ENCODE data around the gene ZNF669. TPM values are rescaled to one million over a fixed set of nuclear protein-coding genes. Genes with fewer than 3 reads are reported as not detected.

The ZNF669 gene
- polyA plus RNA-seq, 3 donors, result 5.1 to 8.9 (median 8.9) TPM

- Mint-ChIP-seq H3K36me3 (no peaks in the 10 kb centered on the region), H3K4me3 (no peak overlapping the region), H3K4me1 (peaks cover 2% of the 10 kb centered on the region), H3K9me3 (peaks cover 4 to 17% (median 7%) of the 10 kb centered on the region in 7 donors), H3K27me3 (ENCODE audit: low read depth in 3 of 3) (peaks cover 2 to 8% (median 6%) of the 10 kb centered on the region in 3 donors), H3K27ac (no peak overlapping the region)
- no peak for TF ChIP-seq CTCF (IDR thresholded peaks at IDR 0.05)
- Histone ChIP-seq H3K27me3 (ENCODE audit: control insufficient read depth in 2 of 2, insufficient read depth in 2 of 2, low read length in 2 of 2) (no peaks in the 10 kb centered on the region), H2AFZ (ENCODE audit: insufficient read depth, low read depth, low read length, poor library complexity, severe bottlenecking) (no peak overlapping the region), H3K4me3 (replicated peaks in 1 of 3; ENCODE audit: low read depth in 2 of 3, low read length in 3 of 3) (no peak overlapping the region), H3K79me2 (ENCODE audit: insufficient read depth, low read length) (no peaks in the 10 kb centered on the region), H3K9me3 (replicated peaks in 1 of 2; ENCODE audit: control insufficient read depth in 1 of 2, insufficient read depth in 1 of 2, low read length in 2 of 2) (no peaks in the 10 kb centered on the region), H4K20me1 (ENCODE audit: insufficient read depth, low read length) (no peaks in the 10 kb centered on the region), H3K4me2 (replicated peaks; ENCODE audit: extremely low read depth, low read length, poor library complexity, severe bottlenecking) (no peak overlapping the region), H3K27ac (ENCODE audit: low read depth in 1 of 2, low read length in 2 of 2) (no peak overlapping the region), H3K36me3 (replicated peaks in 1 of 2; ENCODE audit: control insufficient read depth in 1 of 2, insufficient read depth in 2 of 2, low read length in 2 of 2) (no peaks in the 10 kb centered on the region), H3K4me1 (ENCODE audit: control insufficient read depth in 1 of 2, insufficient read depth in 2 of 2, low read length in 2 of 2) (peaks cover 0 to under 1% of the 10 kb centered on the region in 2 donors), H3K9ac (ENCODE audit: insufficient read depth, low read length, poor library complexity, severe bottlenecking) (no peak overlapping the region)
- no peak for DNase-seq
- WGBS (ENCODE audit: insufficient coverage), result 98% methylated on average over 8 of the region's 8 CpGs
- intact Hi-C loops (cut with micrococcal nuclease), result no loop called here
Observed at GRCh38 chr1:247084771-247085170, 19.4 kb downstream of the ZNF669 start.

DNA sequence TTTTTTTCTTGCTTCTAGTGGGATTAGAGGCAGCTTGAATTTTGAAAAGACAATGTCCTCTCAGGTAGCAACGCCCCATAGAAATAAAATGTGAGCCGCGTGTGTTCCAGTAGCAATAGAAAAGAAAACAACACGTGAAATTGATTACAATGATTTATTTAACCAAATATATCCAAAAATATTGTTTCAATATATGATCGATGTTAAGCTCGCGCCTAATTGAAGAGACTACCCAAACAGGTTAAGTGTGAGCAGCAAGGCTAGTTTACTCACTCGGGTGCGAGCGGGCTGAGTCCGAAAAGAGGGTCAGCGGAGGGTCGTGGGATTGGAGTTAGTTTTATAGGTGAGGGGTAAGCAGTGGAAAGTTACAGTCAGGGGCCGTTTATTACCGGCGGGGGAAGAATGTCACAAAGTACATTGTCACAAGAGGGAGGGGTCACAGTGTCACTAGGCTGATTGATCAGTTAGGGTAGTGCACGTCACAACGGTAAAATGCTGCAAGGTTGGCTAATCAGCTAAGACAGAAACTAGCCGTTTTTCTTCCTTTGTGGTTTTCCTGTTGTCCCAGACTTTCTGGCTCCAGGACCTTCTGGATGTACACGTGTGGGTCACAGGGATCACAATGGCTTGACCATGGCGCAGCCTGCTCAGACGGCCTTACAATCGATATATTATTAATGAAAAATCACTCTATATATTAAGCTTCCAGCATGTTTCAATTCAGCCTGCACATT lies 24.8 kb downstream of the ZNF669 start:
- Histone ChIP-seq H3K9me3 (replicated peaks in 1 of 2; ENCODE audit: control insufficient read depth in 1 of 2, insufficient read depth in 1 of 2, low read length in 2 of 2) (peaks cover 12 to 19% of the 10 kb centered on the region in 2 donors), H2AFZ (ENCODE audit: insufficient read depth, low read depth, low read length, poor library complexity, severe bottlenecking) (peak overlapping the region; percentile 95), H3K27ac (ENCODE audit: low read depth in 1 of 2, low read length in 2 of 2) (no peak overlapping the region), H4K20me1 (ENCODE audit: insufficient read depth, low read length) (no peaks in the 10 kb centered on the region), H3K4me2 (replicated peaks; ENCODE audit: extremely low read depth, low read length, poor library complexity, severe bottlenecking) (peak overlapping the region; percentile 91), H3K4me3 (replicated peaks in 1 of 3; ENCODE audit: low read depth in 2 of 3, low read length in 3 of 3) (peak overlapping the region; percentile 54 to 84 (median 80)), H3K4me1 (ENCODE audit: control insufficient read depth in 1 of 2, insufficient read depth in 2 of 2, low read length in 2 of 2) (peaks cover 16 to 18% of the 10 kb centered on the region in 2 donors), H3K27me3 (ENCODE audit: control insufficient read depth in 2 of 2, insufficient read depth in 2 of 2, low read length in 2 of 2) (no peaks in the 10 kb centered on the region), H3K9ac (ENCODE audit: insufficient read depth, low read length, poor library complexity, severe bottlenecking) (no peak overlapping the region), H3K79me2 (ENCODE audit: insufficient read depth, low read length) (peaks cover 32% of the 10 kb centered on the region), H3K36me3 (replicated peaks in 1 of 2; ENCODE audit: control insufficient read depth in 1 of 2, insufficient read depth in 2 of 2, low read length in 2 of 2) (no peaks in the 10 kb centered on the region)
- H3K36me3 Mint-ChIP-seq, result peaks cover 10% of the 10 kb centered on the region in 2 donors
- peak overlapping the region; percentile 94 to 97 for H3K4me3 Mint-ChIP-seq
- H3K9me3 Mint-ChIP-seq, result peaks cover 14 to 31% (median 23%) of the 10 kb centered on the region in 7 donors
- 18% methylated on average over 7 of the region's 23 CpGs for WGBS (ENCODE audit: insufficient coverage)
- intact Hi-C loops (cut with micrococcal nuclease), result loop anchor here (10.0 kb wide), 2 partner anchors 145 to 175 kb away; partner anchors contain the start of gene AHCTF1 (in 2 of the 2)
- no peak for TF ChIP-seq CTCF (IDR thresholded peaks at IDR 0.05)
- H3K27me3 Mint-ChIP-seq (ENCODE audit: low read depth in 3 of 3), result peaks cover 7 to 10% (median 8%) of the 10 kb centered on the region in 3 donors
- peak overlapping the region in 3 of 7 donors; percentile 62 to 82 (median 81) for H3K27ac Mint-ChIP-seq
- DNase-seq, result peak; percentile 3 to 29 (median 11)
- H3K4me1 Mint-ChIP-seq, result peaks cover 28% of the 10 kb centered on the region
